Activated naive CD4-positive, alpha-beta T cell treated with anti-CD3 and anti-CD28 coated beads, Interleukin-2, amount 50 U/mL, for 24 hours (primary cell): Measurements from ENCODE around the gene NCOA1.
A peak's percentile ranks its signal among the peaks of the same experiment; 100 is the strongest.

Experiments used
- H3K27ac Mint-ChIP-seq: one replicate; pipeline ENCODE4 v1.8.0; 2021; ENCODE audit warnings: mild to moderate bottlenecking, mixed read lengths
- H3K27me3 Mint-ChIP-seq: one replicate; pipeline ENCODE4 v1.8.0; 2021; ENCODE audit warnings: mixed read lengths
- H3K36me3 Mint-ChIP-seq: one replicate; pipeline ENCODE4 v1.8.0; 2021; ENCODE audit warnings: mixed read lengths
- H3K4me1 Mint-ChIP-seq: one replicate; pipeline ENCODE4 v1.8.0; 2021; ENCODE audit warnings: mixed read lengths
- H3K4me3 Mint-ChIP-seq: one replicate; pipeline ENCODE4 v1.8.0; 2021; ENCODE audit warnings: mild to moderate bottlenecking, mixed read lengths
- H3K9me3 Mint-ChIP-seq: one replicate; pipeline ENCODE4 v1.8.0; 2021; ENCODE audit warnings: mixed read lengths

Gene NCOA1

GRCh38 chr2:24490690-24491541 is at the start of gene NCOA1:
Gene NCOA1 (plus strand): TSS chr2:24491254. CDS start chr2:24658678, 167,424 bp downstream.
- Mint-ChIP-seq H3K36me3 (no peaks in the 10 kb centered on the region), H3K4me3 (peak within 1 kb of the TSS; percentile 94), H3K9me3 (no peaks in the 10 kb centered on the region), H3K4me1 (peaks cover 59% of the 10 kb centered on the region), H3K27ac (peak within 1 kb of the TSS; percentile 99), H3K27me3 (no peaks in the 10 kb centered on the region)

- no peaks in the 10 kb centered on the region for H3K4me1 Mint-ChIP-seq
- H3K4me3 Mint-ChIP-seq: no peak overlapping the region
Observed at GRCh38 chr2:24448797-24449196, 42.3 kb upstream of the NCOA1 start.

GRCh38 chr2:24449344-24449743 is 41.7 kb upstream of the NCOA1 start:
- H3K27me3 Mint-ChIP-seq: peaks cover 3% of the 10 kb centered on the region
- H3K4me3 Mint-ChIP-seq: no peak overlapping the region
- H3K27ac Mint-ChIP-seq: no peak overlapping the region
- no peaks in the 10 kb centered on the region for H3K4me1 Mint-ChIP-seq
- peaks cover 4% of the 10 kb centered on the region for H3K9me3 Mint-ChIP-seq
- peaks cover 2% of the 10 kb centered on the region for H3K36me3 Mint-ChIP-seq

More at GRCh38 chr2:24448797-24449196, 42.3 kb upstream of the NCOA1 start:
- peaks cover 3% of the 10 kb centered on the region for H3K27me3 Mint-ChIP-seq
- peaks cover 2% of the 10 kb centered on the region for H3K36me3 Mint-ChIP-seq
- H3K9me3 Mint-ChIP-seq: peaks cover 4% of the 10 kb centered on the region
- H3K27ac Mint-ChIP-seq: no peak overlapping the region

- no peak overlapping the region for H3K4me3 Mint-ChIP-seq
- no peaks in the 10 kb centered on the region for H3K4me1 Mint-ChIP-seq
- no peak overlapping the region for H3K27ac Mint-ChIP-seq
- peaks cover 3% of the 10 kb centered on the region for H3K27me3 Mint-ChIP-seq
- peaks cover 2% of the 10 kb centered on the region for H3K36me3 Mint-ChIP-seq
- H3K9me3 Mint-ChIP-seq: peaks cover 4% of the 10 kb centered on the region
Observed at GRCh38 chr2:24451805-24452501, 39.1 kb upstream of the NCOA1 start.

GRCh38 chr2:24452502-24452885 is 38.6 kb upstream of the NCOA1 start:
- no peak overlapping the region for H3K4me3 Mint-ChIP-seq
- peaks cover 3% of the 10 kb centered on the region for H3K27me3 Mint-ChIP-seq
- H3K9me3 Mint-ChIP-seq: peaks cover 4% of the 10 kb centered on the region
- peaks cover 2% of the 10 kb centered on the region for H3K36me3 Mint-ChIP-seq
- H3K4me1 Mint-ChIP-seq: no peaks in the 10 kb centered on the region
- H3K27ac Mint-ChIP-seq: no peak overlapping the region

GRCh38 chr2:24453379-24454073 is 37.5 kb upstream of the NCOA1 start:
- Mint-ChIP-seq H3K4me3 (no peak overlapping the region), H3K27me3 (peaks cover 3% of the 10 kb centered on the region), H3K36me3 (peaks cover 1% of the 10 kb centered on the region), H3K9me3 (peaks cover 2% of the 10 kb centered on the region), H3K27ac (no peak overlapping the region), H3K4me1 (no peaks in the 10 kb centered on the region)

GRCh38 chr2:24454294-24454693 is 36.8 kb upstream of the NCOA1 start:
- no peaks in the 10 kb centered on the region for H3K9me3 Mint-ChIP-seq
- H3K27me3 Mint-ChIP-seq: peaks cover 2% of the 10 kb centered on the region
- H3K4me3 Mint-ChIP-seq: no peak overlapping the region
- no peaks in the 10 kb centered on the region for H3K36me3 Mint-ChIP-seq
- no peak overlapping the region for H3K27ac Mint-ChIP-seq
- no peaks in the 10 kb centered on the region for H3K4me1 Mint-ChIP-seq

- Mint-ChIP-seq H3K4me3 (no peak overlapping the region), H3K36me3 (no peaks in the 10 kb centered on the region), H3K27me3 (peaks cover 2% of the 10 kb centered on the region), H3K4me1 (no peaks in the 10 kb centered on the region), H3K9me3 (no peaks in the 10 kb centered on the region), H3K27ac (no peak overlapping the region)
Observed at GRCh38 chr2:24456599-24457556, 34.2 kb upstream of the NCOA1 start.

GRCh38 chr2:24457696-24458386 is 33.2 kb upstream of the NCOA1 start:
- H3K4me3 Mint-ChIP-seq: no peak overlapping the region
- H3K4me1 Mint-ChIP-seq: no peaks in the 10 kb centered on the region
- H3K9me3 Mint-ChIP-seq: no peaks in the 10 kb centered on the region
- no peak overlapping the region for H3K27ac Mint-ChIP-seq
- H3K36me3 Mint-ChIP-seq: no peaks in the 10 kb centered on the region
- peaks cover 2% of the 10 kb centered on the region for H3K27me3 Mint-ChIP-seq

GRCh38 chr2:24459224-24460161 is 31.6 kb upstream of the NCOA1 start:
- no peaks in the 10 kb centered on the region for H3K36me3 Mint-ChIP-seq
- H3K4me3 Mint-ChIP-seq: no peak overlapping the region
- no peaks in the 10 kb centered on the region for H3K4me1 Mint-ChIP-seq
- H3K9me3 Mint-ChIP-seq: no peaks in the 10 kb centered on the region
- H3K27ac Mint-ChIP-seq: no peak overlapping the region
- H3K27me3 Mint-ChIP-seq: peaks cover 2% of the 10 kb centered on the region

- H3K4me3 Mint-ChIP-seq: no peak overlapping the region
Observed at GRCh38 chr2:24461685-24462084, 29.4 kb upstream of the NCOA1 start.

GRCh38 chr2:24463271-24463670 is 27.8 kb upstream of the NCOA1 start:
- H3K9me3 Mint-ChIP-seq: no peaks in the 10 kb centered on the region
- H3K36me3 Mint-ChIP-seq: no peaks in the 10 kb centered on the region
- peaks cover 5% of the 10 kb centered on the region for H3K27me3 Mint-ChIP-seq
- no peaks in the 10 kb centered on the region for H3K4me1 Mint-ChIP-seq
- no peak overlapping the region for H3K27ac Mint-ChIP-seq
- no peak overlapping the region for H3K4me3 Mint-ChIP-seq

More at GRCh38 chr2:24461685-24462084, 29.4 kb upstream of the NCOA1 start:
- Mint-ChIP-seq H3K36me3 (no peaks in the 10 kb centered on the region), H3K27me3 (peaks cover 2% of the 10 kb centered on the region), H3K27ac (no peak overlapping the region), H3K9me3 (no peaks in the 10 kb centered on the region), H3K4me1 (no peaks in the 10 kb centered on the region)
